CD4-positive, alpha-beta T cell treated with Interleukin-15 for 4 hours (primary cell): ENCODE measurements around the gene ZNF135.

Source experiments
- DNase-seq: peaks from one replicate; pipeline ENCODE4 v3.0.0-alpha.2; 2020; ENCODE audit warnings: low spot score

The ZNF135 gene

DNA sequence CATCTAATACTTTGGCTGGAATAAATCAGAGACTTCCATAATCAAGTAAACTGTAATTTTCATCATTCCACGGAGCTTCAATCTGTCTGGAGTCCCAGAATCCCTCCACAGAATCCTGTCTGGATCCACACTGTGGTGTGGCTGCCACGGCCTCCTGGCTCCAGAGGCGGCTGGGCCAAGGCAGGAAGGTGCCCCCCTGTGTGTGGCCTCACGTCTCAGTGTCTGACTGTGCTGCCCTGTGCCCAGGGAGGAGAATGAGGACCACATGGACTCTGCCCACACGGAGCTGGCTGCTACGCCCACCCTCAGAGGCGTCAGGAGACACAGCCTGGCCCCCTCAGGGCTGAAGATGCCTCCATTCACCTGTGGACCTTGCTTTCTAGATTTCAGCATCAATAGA, 12.2 kb upstream of the ZNF135 start:
- no peak for DNase-seq

DNA sequence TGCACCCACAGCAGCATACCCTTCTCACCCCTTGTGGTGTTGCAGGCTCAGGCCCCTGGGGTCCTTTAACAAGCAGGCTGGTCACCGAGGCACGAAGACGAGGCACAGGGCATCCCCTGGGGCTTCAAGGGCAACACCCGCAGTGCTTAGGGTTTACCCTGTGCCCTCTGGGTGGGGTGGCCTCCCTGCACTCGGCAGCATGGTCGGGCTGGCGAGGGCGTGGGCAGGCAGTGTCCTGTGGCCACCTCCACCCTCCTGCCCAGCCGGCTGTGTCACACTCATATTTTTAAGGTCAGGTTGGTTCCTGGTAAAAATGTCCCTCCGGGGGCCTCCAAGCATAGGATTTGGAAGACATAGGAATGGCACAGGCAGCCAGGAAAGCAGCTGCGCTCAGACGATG, 11.4 kb upstream of the ZNF135 start:
- no peak for DNase-seq

DNA sequence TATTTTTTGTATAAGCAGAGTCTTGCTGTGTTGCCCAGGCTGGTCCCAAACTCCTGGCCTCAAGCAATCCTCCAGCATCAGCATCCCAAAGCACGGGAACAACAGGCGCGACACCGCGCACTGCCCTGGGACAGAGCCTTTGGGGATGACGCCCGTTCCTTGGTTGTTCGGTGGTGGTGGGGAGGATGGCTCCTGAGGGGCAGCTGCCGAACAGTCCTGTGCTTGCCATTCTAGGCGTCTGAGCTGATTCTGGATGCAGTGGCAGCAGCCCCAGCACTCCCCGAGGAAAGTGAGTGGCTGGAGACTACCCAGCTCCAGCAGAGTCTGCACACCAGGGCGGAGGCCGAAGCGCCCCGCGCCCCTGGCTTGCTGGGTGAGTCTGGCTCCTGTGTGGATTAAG, 6.8 kb upstream of the ZNF135 start:
- no peak for DNase-seq

GRCh38 chr19:58053480-58054156, 5.5 kb upstream of the ZNF135 start:
- no peak for DNase-seq

GRCh38 chr19:58054901-58055874, 3.9 kb upstream of the ZNF135 start:
- no peak for DNase-seq

- DNase-seq = no peak
Measured at GRCh38 chr19:58056261-58056660, 2.8 kb upstream of the ZNF135 start.

GRCh38 chr19:58056861-58057260, 2.2 kb upstream of the ZNF135 start:
- DNase-seq = no peak

GRCh38 chr19:58058467-58058866, 615 bp upstream of the ZNF135 start:
- DNase-seq = no peak

DNA sequence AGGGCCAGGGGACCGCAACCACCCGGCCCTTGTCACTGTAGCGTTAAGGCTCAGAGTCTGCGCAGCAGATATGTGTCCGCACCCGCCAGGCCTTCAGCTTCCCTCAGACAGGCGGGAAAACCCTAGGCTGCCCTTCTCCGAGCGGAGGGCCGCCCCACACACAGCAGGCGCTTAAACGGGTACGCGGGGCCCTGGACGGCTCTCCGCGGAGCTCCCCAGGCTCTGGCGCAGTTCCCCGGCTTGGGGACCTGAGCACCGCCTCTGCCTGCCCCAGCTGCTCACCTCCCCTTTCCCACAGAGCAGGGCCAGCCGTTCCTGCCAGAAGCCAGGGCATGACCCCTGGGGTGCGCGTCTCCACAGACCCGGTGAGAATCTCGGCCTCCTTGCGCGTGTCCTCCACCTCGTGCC, 593 bp downstream of the ZNF135 start:
- no peak for DNase-seq

DNA sequence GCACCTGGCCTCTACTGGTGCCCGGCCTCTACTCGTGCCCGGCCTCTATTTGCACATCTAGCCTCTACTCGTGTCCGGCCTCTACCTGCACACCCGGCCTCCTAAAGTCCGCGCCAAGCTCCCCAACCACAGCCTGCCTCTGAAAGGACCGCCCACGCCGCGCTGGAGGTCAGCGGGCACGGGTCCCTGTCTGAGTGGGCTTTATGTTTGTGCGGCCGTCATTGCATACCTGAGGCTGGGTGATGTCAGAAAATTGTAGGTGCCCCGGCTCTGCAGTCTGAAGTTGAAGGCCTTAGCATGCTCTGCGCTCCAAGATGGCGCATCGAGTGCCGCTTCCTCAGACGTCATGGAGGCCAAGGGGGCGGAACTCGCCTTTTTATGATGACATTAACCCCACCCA, 1.1 kb downstream of the ZNF135 start:
- no peak for DNase-seq

GRCh38 chr19:58063712-58064111, 4.6 kb downstream of the ZNF135 start:
- DNase-seq = no peak

DNA sequence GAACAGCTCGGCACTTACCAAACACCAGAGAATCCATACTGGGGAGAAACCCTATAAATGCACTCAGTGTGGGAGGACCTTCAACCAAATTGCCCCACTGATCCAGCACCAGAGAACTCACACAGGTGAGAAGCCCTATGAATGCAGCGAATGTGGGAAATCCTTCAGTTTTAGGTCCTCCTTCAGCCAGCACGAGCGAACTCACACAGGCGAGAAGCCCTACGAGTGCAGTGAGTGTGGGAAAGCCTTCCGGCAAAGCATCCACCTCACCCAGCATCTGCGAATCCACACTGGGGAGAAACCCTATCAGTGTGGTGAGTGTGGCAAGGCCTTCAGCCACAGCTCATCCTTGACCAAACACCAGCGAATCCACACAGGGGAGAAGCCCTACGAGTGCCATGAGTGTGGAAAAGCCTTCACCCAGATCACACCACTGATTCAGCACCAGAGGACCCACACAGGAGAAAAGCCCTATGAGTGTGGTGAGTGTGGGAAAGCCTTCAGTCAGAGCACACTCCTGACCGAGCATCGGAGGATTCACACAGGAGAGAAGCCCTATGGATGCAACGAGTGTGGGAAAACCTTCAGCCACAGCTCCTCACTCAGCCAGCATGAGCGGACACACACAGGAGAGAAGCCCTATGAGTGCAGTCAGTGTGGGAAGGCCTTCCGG, 8.3 kb downstream of the ZNF135 start:
- DNase-seq = no peak

GRCh38 chr19:58079792-58080191, 20.7 kb downstream of the ZNF135 start:
- no peak for DNase-seq

DNA sequence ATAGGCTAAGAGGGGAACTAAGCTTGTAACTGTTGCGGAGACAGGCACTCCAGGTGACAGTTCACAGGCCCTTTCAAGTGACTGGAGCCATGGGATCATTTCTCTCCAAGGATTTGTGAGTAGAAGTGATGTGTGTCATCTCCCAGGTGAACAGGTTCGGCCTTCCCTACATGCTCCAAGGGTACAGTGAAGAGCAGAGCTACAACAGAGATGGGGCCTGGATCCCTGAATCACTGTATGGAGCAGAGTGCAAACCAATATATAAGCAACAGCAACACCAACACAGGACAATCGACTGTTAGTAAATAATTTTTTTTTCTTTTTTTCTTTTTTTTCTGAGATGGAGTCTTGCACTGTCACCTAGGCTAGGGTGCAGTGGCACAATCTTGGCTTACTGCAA, 23.9 kb downstream of the ZNF135 start:
- no peak for DNase-seq

GRCh38 chr19:58084596-58085347, 25.7 kb downstream of the ZNF135 start:
- no peak for DNase-seq

DNA sequence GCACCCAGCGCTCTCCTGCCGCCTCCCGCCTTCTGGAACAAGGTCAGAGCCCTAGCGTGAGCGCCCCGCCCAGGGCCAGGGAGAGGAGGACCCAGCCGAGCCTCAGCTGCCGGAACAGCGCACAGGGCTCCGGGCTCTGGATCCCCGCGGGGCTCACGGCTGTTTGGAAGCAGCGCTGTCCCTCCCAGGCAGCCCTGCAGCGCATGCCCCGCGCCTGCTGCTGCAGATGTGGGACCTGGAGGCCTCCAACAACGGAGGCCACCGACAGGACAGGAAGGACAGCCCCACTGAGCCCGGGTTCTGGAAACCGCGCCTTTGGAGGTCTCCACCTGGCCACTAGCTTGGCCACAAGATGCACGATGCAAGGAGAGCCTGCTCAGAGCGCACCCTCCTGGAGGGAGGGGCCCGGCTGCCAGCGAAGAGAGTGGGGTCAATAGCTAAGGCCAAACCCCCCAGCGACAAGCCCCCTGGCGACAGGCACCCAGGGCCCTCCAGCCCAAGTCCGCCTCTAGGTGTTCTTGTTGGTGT, 26.3 kb downstream of the ZNF135 start:
- DNase-seq = no peak

- DNase-seq = no peak
Measured at GRCh38 chr19:58086825-58087710, 28.0 kb downstream of the ZNF135 start.

GRCh38 chr19:58088521-58089052, 29.5 kb downstream of the ZNF135 start:
- DNase-seq = no peak

DNA sequence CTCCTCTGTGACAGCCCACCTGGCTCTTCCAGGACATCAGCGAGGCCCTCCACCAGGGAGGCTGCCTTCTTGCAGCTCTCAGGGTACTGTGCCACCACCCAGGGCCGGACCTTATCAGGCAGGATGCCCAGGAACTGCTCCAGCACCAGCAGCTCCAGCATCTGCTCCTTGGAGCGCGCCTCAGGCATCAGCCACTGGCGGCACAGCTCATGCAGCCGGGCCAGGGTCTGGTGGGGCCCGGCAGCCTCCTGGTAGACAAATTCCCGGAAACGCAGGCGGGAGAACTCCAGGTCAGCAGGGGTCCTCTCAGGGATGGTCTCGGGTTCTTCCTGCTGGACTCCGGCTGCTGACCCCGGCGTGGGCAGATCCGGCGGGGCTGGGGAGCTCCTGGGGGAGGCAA, 30.8 kb downstream of the ZNF135 start:
- DNase-seq = no peak

DNA sequence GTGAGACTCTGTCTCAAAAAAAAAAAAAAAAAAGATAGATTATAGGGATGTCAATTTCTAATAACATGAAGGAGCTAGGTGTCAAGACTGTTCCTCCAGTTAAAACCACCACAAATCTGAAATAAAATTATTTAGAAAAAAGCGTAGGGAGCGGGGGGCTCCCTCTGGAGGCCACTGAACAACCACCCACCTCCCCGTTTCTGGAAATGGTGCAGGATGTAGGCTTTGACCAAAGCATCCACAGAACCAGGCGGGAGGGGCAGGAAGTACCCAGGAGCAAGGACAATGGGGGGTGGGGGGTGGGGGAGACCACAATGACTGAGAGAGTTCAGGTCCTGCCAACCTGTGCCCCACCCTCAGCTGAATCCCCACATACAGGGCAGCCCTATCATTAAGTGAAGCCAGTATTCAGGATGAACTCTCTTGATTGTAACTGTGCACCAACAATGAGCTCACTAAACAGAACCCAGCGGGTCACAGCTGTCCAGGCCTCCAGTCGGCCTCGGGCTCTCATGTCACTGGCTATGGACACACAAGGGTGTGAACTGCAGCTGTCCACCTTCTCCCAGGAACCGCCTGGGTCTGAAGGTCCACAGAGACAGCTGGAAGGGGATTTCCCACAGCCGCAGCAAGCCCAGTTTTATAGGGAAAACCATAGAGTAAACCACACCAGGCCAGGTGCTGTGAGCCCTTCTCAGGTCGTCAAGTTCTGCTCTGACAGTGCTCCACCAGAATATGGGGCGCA, 32.3 kb downstream of the ZNF135 start:
- no peak for DNase-seq
